ENCODE results near the gene CRIM1.

- TF ChIP-seq POLR2AphosphoS5 (IDR thresholded peaks at IDR 0.05; ENCODE audit: low read depth) (no peak), CTCF (conservative IDR thresholded peaks at IDR 0.05; ENCODE audit: low read depth in 2 of 2) (no peak), EZH2phosphoT487 (IDR thresholded peaks at IDR 0.05; ENCODE audit: unreplicated experiment) (no peak), REST (IDR thresholded peaks at IDR 0.05; ENCODE audit: unreplicated experiment) (no peak), STAT1 (IDR thresholded peaks at IDR 0.05; ENCODE audit: unreplicated experiment) (no peak), CREB1 (CRISPR knock-in tag; IDR thresholded peaks at IDR 0.05; ENCODE audit: low read depth) (no peak), JUNB (IDR thresholded peaks at IDR 0.05; ENCODE audit: unreplicated experiment) (no peak), EZH2 (IDR thresholded peaks at IDR 0.05; ENCODE audit: low read depth, unreplicated experiment) (no peak), ZNF114 (CRISPR knock-in tag; IDR thresholded peaks at IDR 0.05) (no peak), NANOG (IDR thresholded peaks at IDR 0.05; ENCODE audit: borderline replicate concordance) (no peak)
Observed at GRCh38 chr2:36469106-36469477, 113.5 kb downstream of the CRIM1 start.
